IMR-90 (cell line): ENCODE measurements around the gene CPEB3. TPM values are rescaled to one million over a fixed set of nuclear protein-coding genes. Genes with fewer than 3 reads are reported as not detected.

Source experiments
- ATAC-seq: fragments of 200-7000 bp; cut with Tn5 transposase; 2 replicates; pipeline ENCODE4 v1.9.1; 2020; ENCODE audit warnings: low read depth, mild to moderate bottlenecking, moderate library complexity
- BruUV-seq: library from RNA; stranded (reverse); fragments of 400-500 nt; replicated peaks from 2 replicates; lab custom pipeline; 2021; lab: Mats Ljungman, UMichigan
- CTCF ChIA-PET: fragments of 300-600 bp; formaldehyde crosslinking; extraction: SDS; loops from one replicate; lab custom pipeline; 2021; ENCODE audit warnings: antibody characterized with exemption; lab: Yijun Ruan, JAX
- POLR2A ChIA-PET: fragments of 300-600 bp; sonication (Branson Sonifier 250); formaldehyde crosslinking; loops from one replicate; lab custom pipeline; 2022; ENCODE audit warnings: antibody characterized with exemption; ENCODE audit not compliant: unreplicated experiment; lab: Charles Lee
- DNase-seq: peaks from one replicate; pipeline ENCODE4 v3.0.0; 2013
- H2AFZ ChIP-seq: replicated peaks from 2 replicates; pipeline ENCODE3; 2013; ENCODE audit warnings: low read length, mild to moderate bottlenecking; ENCODE audit not compliant: poor library complexity
- H2AK5ac ChIP-seq: 2 replicates; pipeline ENCODE4 v1.6.1; 2013; ENCODE audit warnings: low read depth, low read length, inconsistent platforms
- H2AK9ac ChIP-seq: replicated peaks from 2 replicates; pipeline ENCODE3; 2013; ENCODE audit warnings: mild to moderate bottlenecking, low read depth, low read length, moderate library complexity; ENCODE audit not compliant: poor library complexity
- H2BK120ac ChIP-seq: 2 replicates; pipeline ENCODE4 v1.6.1; 2013; ENCODE audit warnings: low read depth, low read length, inconsistent platforms
- H2BK15ac ChIP-seq: 3 replicates; pipeline ENCODE4 v1.6.1; 2013; ENCODE audit warnings: low read depth, low read length, inconsistent platforms
- H2BK20ac ChIP-seq: 2 replicates; pipeline ENCODE4 v1.6.1; 2013; ENCODE audit warnings: low read depth, mild to moderate bottlenecking, inconsistent platforms, low read length, moderate library complexity
- H2BK5ac ChIP-seq: 2 replicates; pipeline ENCODE4 v1.6.1; 2013; ENCODE audit warnings: mild to moderate bottlenecking, low read depth, low read length, inconsistent platforms; ENCODE audit not compliant: poor library complexity, severe bottlenecking
- H3K14ac ChIP-seq: replicated peaks from 2 replicates; pipeline ENCODE4 v1.6.1; 2013; ENCODE audit warnings: low read depth, low read length, inconsistent platforms
- H3K18ac ChIP-seq: 2 replicates; pipeline ENCODE4 v1.6.1; 2013; ENCODE audit warnings: low read depth, low read length, control low read depth
- H3K23ac ChIP-seq: 2 replicates; pipeline ENCODE4 v1.6.1; 2013; ENCODE audit warnings: low read depth, low read length, inconsistent platforms
- H3K27ac ChIP-seq: 2 replicates; pipeline ENCODE4 v1.5.1; 2013; ENCODE audit warnings: mild to moderate bottlenecking, control low read depth, low read length; ENCODE audit not compliant: insufficient read depth
- H3K27me3 ChIP-seq: 2 replicates; pipeline ENCODE4 v1.6.1; 2013; ENCODE audit warnings: low read length; ENCODE audit not compliant: control insufficient read depth, insufficient read depth
- H3K36me3 ChIP-seq: 2 replicates; pipeline ENCODE4 v1.6.1; 2013; ENCODE audit warnings: low read length, mixed read lengths; ENCODE audit not compliant: control insufficient read depth, insufficient read depth
- H3K4ac ChIP-seq: 2 replicates; pipeline ENCODE4 v1.6.1; 2013; ENCODE audit warnings: low read depth, low read length, inconsistent platforms
- H3K4me1 ChIP-seq: 2 replicates; pipeline ENCODE4 v1.6.1; 2013; ENCODE audit warnings: low read length, mixed read lengths; ENCODE audit not compliant: control insufficient read depth, insufficient read depth
- H3K4me2 ChIP-seq: 2 replicates; pipeline ENCODE4 v1.6.1; 2013; ENCODE audit warnings: low read depth, mild to moderate bottlenecking, control low read depth, low read length, moderate library complexity
- H3K4me3 ChIP-seq: 2 replicates; pipeline ENCODE4 v1.5.1; 2013; ENCODE audit warnings: low read depth, mild to moderate bottlenecking, control low read depth, low read length, moderate library complexity; ENCODE audit not compliant: insufficient read depth
- H3K56ac ChIP-seq: 2 replicates; pipeline ENCODE4 v1.6.1; 2013; ENCODE audit warnings: low read length, inconsistent platforms; ENCODE audit not compliant: insufficient read depth; ENCODE audit errors: extremely low read depth
- H3K79me1 ChIP-seq, 2 experiments: 2 replicates each; pipeline ENCODE4 v1.6.1; 2013; ENCODE audit warnings: low read length in 2 of 2, inconsistent platforms in 1 of 2, low read depth in 1 of 2
- H3K9ac ChIP-seq: 2 replicates; pipeline ENCODE4 v1.6.1; 2013; ENCODE audit warnings: low read depth, low read length, control low read depth
- H3K9me1 ChIP-seq: 2 replicates; pipeline ENCODE4 v1.6.1; 2013; ENCODE audit warnings: low read length, inconsistent platforms; ENCODE audit not compliant: insufficient read depth
- H3K9me3 ChIP-seq: 2 replicates; pipeline ENCODE4 v1.6.1; 2013; ENCODE audit warnings: low read length; ENCODE audit not compliant: control insufficient read depth, insufficient read depth
- H4K20me1 ChIP-seq: 2 replicates; pipeline ENCODE4 v1.6.1; 2013; ENCODE audit warnings: low read length, inconsistent platforms; ENCODE audit not compliant: insufficient read depth
- H4K5ac ChIP-seq: 2 replicates; pipeline ENCODE4 v1.6.1; 2013; ENCODE audit warnings: mild to moderate bottlenecking, low read depth, low read length, control low read depth
- H4K8ac ChIP-seq, 2 experiments: 2 replicates each; pipeline ENCODE4 v1.6.1; 2013; ENCODE audit warnings: low read depth in 2 of 2, low read length in 2 of 2, control low read depth in 1 of 2, inconsistent platforms in 1 of 2
- H4K91ac ChIP-seq: 2 replicates; pipeline ENCODE4 v1.6.1; 2013; ENCODE audit warnings: low read depth, low read length, inconsistent platforms; ENCODE audit not compliant: insufficient read depth
- BHLHE40 ChIP-seq: fragments of 150-350 bp; IDR thresholded peaks from 2 replicates; pipeline ENCODE4 v1.6.1; 2016; ENCODE audit warnings: mild to moderate bottlenecking, low read depth, low read length
- CEBPB ChIP-seq: IDR thresholded peaks from 2 replicates; pipeline ENCODE4 v1.6.1; 2012; ENCODE audit warnings: low read depth, low read length, improper control_type of control experiment
- CHD1 ChIP-seq: IDR thresholded peaks from 2 replicates; pipeline ENCODE4 v1.6.1; 2012; ENCODE audit warnings: low read depth, low read length, improper control_type of control experiment
- FOS ChIP-seq: fragments of 150-350 bp; IDR thresholded peaks from 2 replicates; pipeline ENCODE4 v1.6.1; 2016; ENCODE audit warnings: low read depth, low read length
- MAFK ChIP-seq: IDR thresholded peaks from 2 replicates; pipeline ENCODE4 v1.6.1; 2012; ENCODE audit warnings: low read depth, low read length, improper control_type of control experiment
- MAZ ChIP-seq: IDR thresholded peaks from 2 replicates; pipeline ENCODE4 v1.6.1; 2012; ENCODE audit warnings: low read depth, mild to moderate bottlenecking, low read length, improper control_type of control experiment, moderate library complexity, borderline replicate concordance
- MXI1 ChIP-seq: IDR thresholded peaks from 2 replicates; pipeline ENCODE4 v1.6.1; 2012; ENCODE audit warnings: low read depth, mild to moderate bottlenecking, low read length, moderate library complexity, borderline replicate concordance
- NFE2L2 ChIP-seq: fragments of 150-350 bp; IDR thresholded peaks from 2 replicates; pipeline ENCODE4 v1.6.1; 2016; ENCODE audit warnings: low read depth, mild to moderate bottlenecking, low read length
- POLR2A ChIP-seq: IDR thresholded peaks from 2 replicates; pipeline ENCODE4 v1.6.1; 2012; ENCODE audit warnings: mild to moderate bottlenecking, low read depth, low read length
- RAD21 ChIP-seq: IDR thresholded peaks from 2 replicates; pipeline ENCODE4 v1.6.1; 2012; ENCODE audit warnings: low read length, improper control_type of control experiment
- RCOR1 ChIP-seq: IDR thresholded peaks from 2 replicates; pipeline ENCODE4 v1.6.1; 2012; ENCODE audit warnings: mild to moderate bottlenecking, low read length, improper control_type of control experiment; ENCODE audit not compliant: insufficient replicate concordance
- RFX5 ChIP-seq: IDR thresholded peaks from 2 replicates; pipeline ENCODE4 v1.8.0; 2012; ENCODE audit warnings: low read depth, mild to moderate bottlenecking, low read length, moderate library complexity
- SMC3 ChIP-seq: fragments of 150-350 bp; IDR thresholded peaks from 2 replicates; pipeline ENCODE4 v1.6.1; 2016; ENCODE audit warnings: low read depth, mild to moderate bottlenecking, antibody characterized with exemption, low read length, moderate library complexity
- WGBS, 2 experiments: methylation state at CpG; one replicate each; pipeline versions ENCODE4 v1.1.5 to v1.1.7; 2013; ENCODE audit warnings: missing lambda C conversion rate in 2 of 2; ENCODE audit not compliant: insufficient read length in 1 of 2; ENCODE audit errors: extremely low coverage in 2 of 2; 5-methylcytosine and 5-hydroxymethylcytosine counted together
- dilution Hi-C: fragments of 300-500 bp; cut with HindIII; formaldehyde crosslinking; loops from one replicate; pipeline ENCODE4 v1.14.3; 2018; ENCODE audit warnings: low sequenced_read_pairs; ENCODE audit not compliant: unreplicated experiment
- in situ Hi-C: fragments of 300-500 bp; cut with MboI; formaldehyde crosslinking; loops from 3 replicates; pipeline ENCODE4 v1.14.3; 2019; ENCODE audit warnings: low sequenced_read_pairs, inconsistent platforms, mixed read lengths
- intact Hi-C: fragments of 100-400 bp; cut with micrococcal nuclease; formaldehyde crosslinking; loops from 2 replicates; pipeline ENCODE4 v1.10.0; 2022
- polyA plus RNA-seq, 3 experiments: library from polyadenylated mRNA; depleted of rRNA; stranded (reverse); fragments of >200 nt; gene quantifications; 2 replicates each; pipeline ENCODE4 v1.2.3, GENCODE V29; 2012; ENCODE audit warnings: low replicate concordance in 1 of 3
- total RNA-seq: library from RNA; depleted of rRNA; stranded (reverse); fragments of >200 nt; gene quantifications from 2 replicates; pipeline ENCODE4 v1.2.3, GENCODE V29; 2012
- TF ChIP-seq, protein P1 (sequence below): fragments of 150-350 bp; IDR thresholded peaks from 2 replicates; pipeline ENCODE4 v1.6.1; 2016; ENCODE audit warnings: low read depth, mild to moderate bottlenecking, low read length, moderate library complexity, borderline replicate concordance
- TF ChIP-seq, protein P2 (sequence below): fragments of 150-350 bp; IDR thresholded peaks from 2 replicates; pipeline ENCODE4 v1.6.1; 2017; ENCODE audit warnings: mild to moderate bottlenecking, antibody characterized with exemption, low read length, low read depth
- TF ChIP-seq, protein P3 (sequence below): conservative IDR thresholded peaks from 2 replicates; pipeline ENCODE4 v1.5.1; 2012; ENCODE audit warnings: mild to moderate bottlenecking, low read depth, low read length, improper control_type of control experiment

Gene CPEB3
- total and polyA plus RNA-seq, 2 of the 4 experiments (the other 2 are of a cell fraction) = 0.18 to 0.36 TPM

DNA sequence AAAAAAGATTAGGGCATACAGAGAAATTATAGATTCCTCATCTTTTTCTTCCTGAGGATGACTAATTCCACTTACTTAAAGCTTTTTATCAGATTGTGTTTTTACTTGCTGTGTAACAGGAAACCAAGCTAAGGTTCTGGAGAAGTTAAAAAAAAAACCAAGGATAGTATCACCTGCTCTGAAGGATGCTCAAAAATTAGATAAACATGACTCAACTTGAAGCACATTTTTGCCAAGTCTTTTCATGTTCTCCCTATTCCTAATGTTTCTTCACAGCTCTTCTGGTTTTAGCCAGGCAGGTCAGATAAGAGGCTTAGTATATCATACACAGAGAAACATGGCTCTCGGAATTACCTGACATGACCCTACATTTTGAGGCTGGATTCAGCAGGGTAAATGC, 90.3 kb downstream of the CPEB3 start:
- no CpG with 5 or more reads among the region's 1 CpG for WGBS, 2 experiments
- H4K91ac ChIP-seq = no peak overlapping the region
- BruUV-seq = no TSS peak
- no peak overlapping the region for H2BK15ac ChIP-seq
- no peak overlapping the region for H4K8ac ChIP-seq
- no peaks in the 10 kb centered on the region for H3K36me3 ChIP-seq
- no peak overlapping the region for H3K9ac ChIP-seq
- no peak overlapping the region for H3K56ac ChIP-seq
- no peak overlapping the region for H3K4me3 ChIP-seq
- H2BK120ac ChIP-seq = no peak overlapping the region
- dilution Hi-C loops (no loop called here), in situ Hi-C loops (no loop called here), intact Hi-C loops (no loop called here)
- H3K14ac ChIP-seq = no peak overlapping the region
- ChIA-PET POLR2A (no interaction called here), CTCF (interaction anchor here (0.7 kb wide), 1 partner anchor 809 kb away, joined by 3 read pairs; no protein-coding TSS in a partner anchor)
- H2BK5ac ChIP-seq = no peak overlapping the region
- no peak overlapping the region for H3K27ac ChIP-seq
- H3K4ac ChIP-seq = no peak overlapping the region
- H3K9me1 ChIP-seq = no peaks in the 10 kb centered on the region
- no peak overlapping the region for H4K5ac ChIP-seq
- no peak overlapping the region for H3K23ac ChIP-seq
- H3K4me1 ChIP-seq = no peaks in the 10 kb centered on the region
- TF ChIP-seq MAZ (no peak), POLR2A (no peak), SMC3 (no peak), RAD21 (no peak), MXI1 (no peak), NFE2L2 (no peak), CHD1 (no peak), CEBPB (no peak), RFX5 (no peak), MAFK (no peak), BHLHE40 (no peak), FOS (no peak), RCOR1 (no peak)
- TF ChIP-seq, protein P1, sequence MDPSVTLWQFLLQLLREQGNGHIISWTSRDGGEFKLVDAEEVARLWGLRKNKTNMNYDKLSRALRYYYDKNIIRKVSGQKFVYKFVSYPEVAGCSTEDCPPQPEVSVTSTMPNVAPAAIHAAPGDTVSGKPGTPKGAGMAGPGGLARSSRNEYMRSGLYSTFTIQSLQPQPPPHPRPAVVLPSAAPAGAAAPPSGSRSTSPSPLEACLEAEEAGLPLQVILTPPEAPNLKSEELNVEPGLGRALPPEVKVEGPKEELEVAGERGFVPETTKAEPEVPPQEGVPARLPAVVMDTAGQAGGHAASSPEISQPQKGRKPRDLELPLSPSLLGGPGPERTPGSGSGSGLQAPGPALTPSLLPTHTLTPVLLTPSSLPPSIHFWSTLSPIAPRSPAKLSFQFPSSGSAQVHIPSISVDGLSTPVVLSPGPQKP = no peak
- TF ChIP-seq, protein P2, sequence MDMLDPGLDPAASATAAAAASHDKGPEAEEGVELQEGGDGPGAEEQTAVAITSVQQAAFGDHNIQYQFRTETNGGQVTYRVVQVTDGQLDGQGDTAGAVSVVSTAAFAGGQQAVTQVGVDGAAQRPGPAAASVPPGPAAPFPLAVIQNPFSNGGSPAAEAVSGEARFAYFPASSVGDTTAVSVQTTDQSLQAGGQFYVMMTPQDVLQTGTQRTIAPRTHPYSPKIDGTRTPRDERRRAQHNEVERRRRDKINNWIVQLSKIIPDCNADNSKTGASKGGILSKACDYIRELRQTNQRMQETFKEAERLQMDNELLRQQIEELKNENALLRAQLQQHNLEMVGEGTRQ = no peak
- TF ChIP-seq, protein P3, sequence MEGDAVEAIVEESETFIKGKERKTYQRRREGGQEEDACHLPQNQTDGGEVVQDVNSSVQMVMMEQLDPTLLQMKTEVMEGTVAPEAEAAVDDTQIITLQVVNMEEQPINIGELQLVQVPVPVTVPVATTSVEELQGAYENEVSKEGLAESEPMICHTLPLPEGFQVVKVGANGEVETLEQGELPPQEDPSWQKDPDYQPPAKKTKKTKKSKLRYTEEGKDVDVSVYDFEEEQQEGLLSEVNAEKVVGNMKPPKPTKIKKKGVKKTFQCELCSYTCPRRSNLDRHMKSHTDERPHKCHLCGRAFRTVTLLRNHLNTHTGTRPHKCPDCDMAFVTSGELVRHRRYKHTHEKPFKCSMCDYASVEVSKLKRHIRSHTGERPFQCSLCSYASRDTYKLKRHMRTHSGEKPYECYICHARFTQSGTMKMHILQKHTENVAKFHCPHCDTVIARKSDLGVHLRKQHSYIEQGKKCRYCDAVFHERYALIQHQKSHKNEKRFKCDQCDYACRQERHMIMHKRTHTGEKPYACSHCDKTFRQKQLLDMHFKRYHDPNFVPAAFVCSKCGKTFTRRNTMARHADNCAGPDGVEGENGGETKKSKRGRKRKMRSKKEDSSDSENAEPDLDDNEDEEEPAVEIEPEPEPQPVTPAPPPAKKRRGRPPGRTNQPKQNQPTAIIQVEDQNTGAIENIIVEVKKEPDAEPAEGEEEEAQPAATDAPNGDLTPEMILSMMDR = no peak
- ATAC-seq = no peak
- no peak overlapping the region for H2AK5ac ChIP-seq
- no peaks in the 10 kb centered on the region; a peak in 1 of 4 replicates for H3K79me1 ChIP-seq
- H2AK9ac ChIP-seq = no peak overlapping the region
- peak; percentile 36 for DNase-seq
- no peaks in the 10 kb centered on the region for H3K27me3 ChIP-seq
- H3K4me2 ChIP-seq = no peak overlapping the region
- no peak overlapping the region for H2AFZ ChIP-seq
- H2BK20ac ChIP-seq = no peak overlapping the region
- no peaks in the 10 kb centered on the region for H3K9me3 ChIP-seq
- no peaks in the 10 kb centered on the region for H4K20me1 ChIP-seq
- H3K18ac ChIP-seq = no peak overlapping the region
